ENCODE results near the gene CAPN3.
"Not testable (repeated sequence)": the region's sequence is repeated elsewhere in the genome, so short reads cannot be mapped to it uniquely, and the experiment has no call there.

- not testable (repeated sequence) for TF ChIP-seq CTCF (conservative IDR thresholded peaks at IDR 0.05; ENCODE audit: low read length); EZH2phosphoT487 (IDR thresholded peaks at IDR 0.05; ENCODE audit: borderline replicate concordance, low read depth, low read length)
Observed at GRCh38 chr15:42316282-42316805, 43.0 kb upstream of the CAPN3 start.
